Osteocyte (in vitro differentiated cells): ENCODE data around the gene RUFY3. TPM values are rescaled to one million over a fixed set of nuclear protein-coding genes. Genes with fewer than 3 reads are reported as not detected.
A peak's percentile ranks its signal among the peaks of the same experiment; 100 is the strongest.
"Not testable (repeated sequence)": the region's sequence is repeated elsewhere in the genome, so short reads cannot be mapped to it uniquely, and the experiment has no call there.

Experiments
- DNase-seq: peaks from one replicate; pipeline ENCODE4 v3.0.0; 2021; ENCODE audit warnings: mixed read lengths; ENCODE audit not compliant: unreplicated experiment; ENCODE audit errors: extremely low spot score
- H3K27ac Mint-ChIP-seq: one replicate; pipeline ENCODE4 v1.8.0; 2021; ENCODE audit warnings: mild to moderate bottlenecking, mixed read lengths; ENCODE audit not compliant: unreplicated experiment
- H3K27me3 Mint-ChIP-seq: one replicate; pipeline ENCODE4 v1.8.0; 2021; ENCODE audit warnings: mixed read lengths; ENCODE audit not compliant: unreplicated experiment
- H3K36me3 Mint-ChIP-seq: one replicate; pipeline ENCODE4 v1.8.0; 2021; ENCODE audit warnings: mixed read lengths; ENCODE audit not compliant: unreplicated experiment
- H3K4me1 Mint-ChIP-seq: one replicate; pipeline ENCODE4 v1.8.0; 2021; ENCODE audit warnings: mixed read lengths; ENCODE audit not compliant: unreplicated experiment
- H3K4me3 Mint-ChIP-seq: one replicate; pipeline ENCODE4 v1.8.0; 2021; ENCODE audit warnings: mild to moderate bottlenecking, moderate library complexity, mixed read lengths; ENCODE audit not compliant: unreplicated experiment
- H3K9me3 Mint-ChIP-seq: one replicate; pipeline ENCODE4 v1.8.0; 2021; ENCODE audit warnings: mixed read lengths; ENCODE audit not compliant: unreplicated experiment
- CTCF ChIP-seq: fragments of 200-600 bp; sonication (generic); IDR thresholded peaks from 2 replicates; pipeline ENCODE4 v1.5.0; 2021; ENCODE audit warnings: antibody characterized with exemption, mild to moderate bottlenecking, moderate library complexity
- total RNA-seq: library from RNA; stranded (reverse); gene quantifications from 2 replicates; pipeline ENCODE4 v1.2.1, GENCODE V29; 2021

RUFY3 gene
- total RNA-seq, 1 donor from 2014 or later, result 73.5 TPM

- Mint-ChIP-seq H3K4me1 (peaks cover 30% of the 10 kb centered on the region), H3K27ac (peak overlapping the region; percentile 98), H3K27me3 (peaks cover 10% of the 10 kb centered on the region), H3K36me3 (peaks cover 7% of the 10 kb centered on the region), H3K4me3 (peak overlapping the region; percentile 98), H3K9me3 (no peaks in the 10 kb centered on the region)
- no peak for TF ChIP-seq CTCF
- DNase-seq, result no peak
These were observed 33.0 kb upstream of the RUFY3 start for GRCh38 chr4:70688795-70689231.

- H3K9me3 Mint-ChIP-seq, result no peaks in the 10 kb centered on the region
- no peak overlapping the region for H3K4me3 Mint-ChIP-seq
- peaks cover 30% of the 10 kb centered on the region for H3K4me1 Mint-ChIP-seq
- H3K27ac Mint-ChIP-seq, result no peak overlapping the region
- no peaks in the 10 kb centered on the region for H3K27me3 Mint-ChIP-seq
- no peak for DNase-seq
- TF ChIP-seq CTCF, result no peak
- peaks cover 7% of the 10 kb centered on the region for H3K36me3 Mint-ChIP-seq
These were observed 30.1 kb upstream of the RUFY3 start for GRCh38 chr4:70691661-70692060.

- H3K36me3 Mint-ChIP-seq, H3K4me3 Mint-ChIP-seq, H3K9me3 Mint-ChIP-seq, H3K27ac Mint-ChIP-seq, H3K27me3 Mint-ChIP-seq, DNase-seq: not testable (repeated sequence)
- H3K4me1 Mint-ChIP-seq, result peaks cover 14% of the 10 kb centered on the region
These were observed 27.1 kb upstream of the RUFY3 start for GRCh38 chr4:70694633-70695032.

- not testable (repeated sequence) for H3K4me3 Mint-ChIP-seq, DNase-seq, H3K4me1 Mint-ChIP-seq, H3K27me3 Mint-ChIP-seq, H3K36me3 Mint-ChIP-seq, H3K9me3 Mint-ChIP-seq, H3K27ac Mint-ChIP-seq
These were observed 23.3 kb upstream of the RUFY3 start for GRCh38 chr4:70698435-70698834.

GRCh38 chr4:70700712-70701111 lies 21.1 kb upstream of the RUFY3 start:
- peaks cover 9% of the 10 kb centered on the region for H3K4me1 Mint-ChIP-seq
- H3K27ac Mint-ChIP-seq, result no peak overlapping the region
- H3K36me3 Mint-ChIP-seq, result no peaks in the 10 kb centered on the region
- no peak for TF ChIP-seq CTCF
- H3K27me3 Mint-ChIP-seq, result no peaks in the 10 kb centered on the region
- no peak overlapping the region for H3K4me3 Mint-ChIP-seq
- no peaks in the 10 kb centered on the region for H3K9me3 Mint-ChIP-seq
- DNase-seq, result no peak

GRCh38 chr4:70701271-70701670 lies 20.5 kb upstream of the RUFY3 start:
- no peak for DNase-seq
- Mint-ChIP-seq H3K9me3 (no peaks in the 10 kb centered on the region), H3K27me3 (no peaks in the 10 kb centered on the region), H3K4me1 (peaks cover 14% of the 10 kb centered on the region), H3K36me3 (no peaks in the 10 kb centered on the region), H3K4me3 (no peak overlapping the region), H3K27ac (no peak overlapping the region)
- no peak for TF ChIP-seq CTCF

- not testable (repeated sequence) for H3K4me3 Mint-ChIP-seq, H3K27ac Mint-ChIP-seq, H3K27me3 Mint-ChIP-seq, H3K9me3 Mint-ChIP-seq, DNase-seq, H3K36me3 Mint-ChIP-seq
- peaks cover 23% of the 10 kb centered on the region for H3K4me1 Mint-ChIP-seq
These were observed 19.2 kb upstream of the RUFY3 start for GRCh38 chr4:70702592-70702991.
